H1 (cell line): ENCODE data around the gene TMEM254. TPM values are rescaled to one million over a fixed set of nuclear protein-coding genes. Genes with fewer than 3 reads are reported as not detected.
"Not testable (repeated sequence)": the region's sequence is repeated elsewhere in the genome, so short reads cannot be mapped to it uniquely, and the experiment has no call there.

ENCODE experiments used
- CTCF ChIA-PET: fragments of 300-600 bp; sonication (Branson Sonifier 250); formaldehyde crosslinking; loops from one replicate; lab custom pipeline; 2021; ENCODE audit not compliant: partially characterized antibody; lab: Charles Lee
- POLR2A ChIA-PET: fragments of 300-600 bp; sonication (Branson Sonifier 250); formaldehyde crosslinking; loops from one replicate; lab custom pipeline; 2021; ENCODE audit warnings: inconsistent platforms; ENCODE audit not compliant: partially characterized antibody; lab: Charles Lee
- DNase-seq, 2 experiments: peaks; one replicate each; pipeline versions ENCODE4 v3.0.0 to v3.0.0-alpha.2; 2010 to 2022; ENCODE audit warnings: low spot score in 2 of 2, low read depth in 1 of 2, mixed read lengths in 1 of 2
- FAIRE-seq: peaks from 2 replicates; lab custom pipeline; 2011; peaks lifted over from hg19 to GRCh38; lab: Jason Lieb, UNC
- H2AFZ ChIP-seq: 2 replicates; pipeline ENCODE4 v1.8.1; 2012; ENCODE audit warnings: low read length, inconsistent platforms
- H2AK5ac ChIP-seq: 2 replicates; pipeline ENCODE4 v1.6.1; 2013; ENCODE audit warnings: low read depth, low read length
- H2BK120ac ChIP-seq: replicated peaks from 2 replicates; pipeline ENCODE3; 2013; ENCODE audit warnings: low read depth, low read length, inconsistent platforms
- H2BK12ac ChIP-seq: 2 replicates; pipeline ENCODE4 v1.6.1; 2013; ENCODE audit warnings: low read depth, low read length
- H2BK15ac ChIP-seq: 2 replicates; pipeline ENCODE4 v1.6.1; 2013; ENCODE audit warnings: low read length
- H2BK20ac ChIP-seq: 2 replicates; pipeline ENCODE4 v1.6.1; 2013; ENCODE audit warnings: low read length
- H2BK5ac ChIP-seq: 2 replicates; pipeline ENCODE4 v1.6.1; 2013; ENCODE audit warnings: low read depth, low read length
- H3K14ac ChIP-seq: 2 replicates; pipeline ENCODE4 v1.6.1; 2013; ENCODE audit warnings: inconsistent platforms; ENCODE audit not compliant: insufficient read length
- H3K18ac ChIP-seq: 2 replicates; pipeline ENCODE4 v1.6.1; 2013; ENCODE audit warnings: low read length; ENCODE audit errors: extremely low read depth
- H3K23ac ChIP-seq: 2 replicates; pipeline ENCODE4 v1.6.1; 2013; ENCODE audit warnings: inconsistent platforms; ENCODE audit not compliant: insufficient read length
- H3K23me2 ChIP-seq: 2 replicates; pipeline ENCODE4 v1.6.1; 2013; ENCODE audit warnings: low read depth, low read length
- H3K27ac ChIP-seq: 2 replicates; pipeline ENCODE4 v1.6.1; 2011; ENCODE audit warnings: low read depth, low read length, inconsistent platforms
- H3K27me3 ChIP-seq, 4 experiments: replicated peaks in 1 of 4; 1 replicate in 1 of 4; 2 replicates in 3 of 4; pipeline versions ENCODE4 v1.6.1 to v1.8.1; 2011 to 2013; ENCODE audit warnings: low read length in 3 of 4, mild to moderate bottlenecking in 3 of 4, inconsistent platforms in 2 of 4, mixed read lengths in 2 of 4, moderate library complexity in 1 of 4; ENCODE audit not compliant: control insufficient read depth in 3 of 4, insufficient read depth in 3 of 4; ENCODE audit errors: extremely low read depth in 1 of 4
- H3K36me3 ChIP-seq, 4 experiments: 2 replicates each; pipeline versions ENCODE4 v1.6.1 to v1.8.1; 2011 to 2013; ENCODE audit warnings: mild to moderate bottlenecking in 4 of 4, low read length in 3 of 4, moderate library complexity in 2 of 4, control low read depth in 1 of 4, inconsistent platforms in 1 of 4; ENCODE audit not compliant: insufficient read depth in 4 of 4, control insufficient read depth in 2 of 4
- H3K4ac ChIP-seq: replicated peaks from 2 replicates; pipeline ENCODE3; 2013; ENCODE audit warnings: low read length, low read depth, mixed read lengths, inconsistent platforms; ENCODE audit not compliant: insufficient read length
- H3K4me1 ChIP-seq, 4 experiments: replicated peaks in 1 of 4; 1 replicate in 1 of 4; 2 replicates in 3 of 4; pipeline versions ENCODE4 v1.6.1 to v1.8.1; 2011 to 2013; ENCODE audit warnings: low read length in 3 of 4, inconsistent platforms in 2 of 4, mixed read lengths in 1 of 4; ENCODE audit not compliant: insufficient read depth in 4 of 4, control insufficient read depth in 3 of 4
- H3K4me2 ChIP-seq, 2 experiments: 2 replicates each; pipeline versions ENCODE4 v1.6.1 to v1.8.1; 2011 to 2013; ENCODE audit warnings: low read depth in 2 of 2, low read length in 2 of 2, control low read depth in 1 of 2, inconsistent platforms in 1 of 2, mild to moderate bottlenecking in 1 of 2; ENCODE audit not compliant: insufficient read depth in 1 of 2
- H3K4me3 ChIP-seq, 4 experiments: fragments of 200-600, 300-600 bp in 1 of 4; sonication (generic), shearing (Covaris generic), sonication (Bioruptor Twin) in 1 of 4; 2 replicates each; pipeline versions ENCODE4 v1.5.1 to v1.8.1; 2011 to 2016; ENCODE audit warnings: low read length in 4 of 4, low read depth in 3 of 4, control low read depth in 2 of 4, inconsistent platforms in 2 of 4, mild to moderate bottlenecking in 2 of 4, mixed read lengths in 1 of 4, moderate library complexity in 1 of 4; ENCODE audit not compliant: insufficient read depth in 2 of 4; ENCODE audit errors: extremely low read depth in 1 of 4
- H3K56ac ChIP-seq: replicated peaks from 2 replicates; pipeline ENCODE3; 2013; ENCODE audit warnings: low read depth, mild to moderate bottlenecking, mixed read lengths, low read length, inconsistent platforms; ENCODE audit not compliant: insufficient read length
- H3K79me1 ChIP-seq: 2 replicates; pipeline ENCODE4 v1.6.1; 2013; ENCODE audit warnings: low read depth, low read length, control low read depth
- H3K79me2 ChIP-seq, 2 experiments: 2 replicates each; pipeline versions ENCODE4 v1.6.1 to v1.8.1; 2012 to 2013; ENCODE audit warnings: low read length in 2 of 2, mild to moderate bottlenecking in 2 of 2, inconsistent platforms in 1 of 2; ENCODE audit not compliant: insufficient read depth in 2 of 2, control insufficient read depth in 1 of 2
- H3K9ac ChIP-seq, 4 experiments: replicated peaks in 1 of 4; 1 replicate in 1 of 4; 2 replicates in 3 of 4; pipeline versions ENCODE4 v1.6.1 to v1.8.1; 2011 to 2013; ENCODE audit warnings: low read depth in 3 of 4, low read length in 3 of 4, control low read depth in 2 of 4, mild to moderate bottlenecking in 2 of 4, moderate library complexity in 2 of 4, inconsistent platforms in 1 of 4; ENCODE audit errors: extremely low read depth in 1 of 4
- H3K9me3 ChIP-seq, 2 experiments: 2 replicates each; pipeline versions ENCODE4 v1.6.1 to v1.8.1; 2012 to 2013; ENCODE audit warnings: mild to moderate bottlenecking in 2 of 2, moderate library complexity in 2 of 2, control low read depth in 1 of 2, inconsistent platforms in 1 of 2, low read depth in 1 of 2, low read length in 1 of 2, mixed read lengths in 1 of 2; ENCODE audit not compliant: insufficient read depth in 2 of 2
- H4K20me1 ChIP-seq, 2 experiments: replicated peaks in 1 of 2; 2 replicates each; pipeline versions ENCODE3 to v1.8.1; 2011 to 2013; ENCODE audit warnings: inconsistent platforms in 2 of 2, low read length in 2 of 2, mild to moderate bottlenecking in 1 of 2; ENCODE audit not compliant: insufficient read depth in 2 of 2, control insufficient read depth in 1 of 2
- H4K5ac ChIP-seq: 2 replicates; pipeline ENCODE4 v1.6.1; 2013; ENCODE audit warnings: low read length, low read depth, mixed read lengths, inconsistent platforms; ENCODE audit not compliant: insufficient read length
- H4K8ac ChIP-seq: 2 replicates; pipeline ENCODE4 v1.8.0; 2013; ENCODE audit warnings: mild to moderate bottlenecking, moderate library complexity, low read length, inconsistent platforms; ENCODE audit not compliant: insufficient read depth; ENCODE audit errors: extremely low read depth
- H4K91ac ChIP-seq: replicated peaks from 2 replicates; pipeline ENCODE3; 2013; ENCODE audit warnings: low read length, mixed read lengths, inconsistent platforms; ENCODE audit not compliant: insufficient read length
- WGBS, 2 experiments: shearing (Covaris generic) in 1 of 2; methylation state at CpG; one replicate each; pipeline versions ENCODE4 v1.1.6 to v1.1.7; 2013 to 2015; ENCODE audit warnings: low lambda C conversion rate in 2 of 2, mixed read lengths in 2 of 2, inconsistent platforms in 1 of 2, low coverage in 1 of 2, missing lambda C conversion rate in 1 of 2; ENCODE audit not compliant: insufficient replicate concordance in 2 of 2, insufficient coverage in 1 of 2, insufficient read length in 1 of 2; ENCODE audit errors: extremely low coverage in 1 of 2, missing lambda C conversion rate in 1 of 2; 5-methylcytosine and 5-hydroxymethylcytosine counted together
- polyA plus RNA-seq, 7 experiments: library from polyadenylated mRNA; depleted of rRNA in 3 of 7; stranded (reverse) in 5 of 7; unstranded in 2 of 7; fragments of >200 nt in 5 of 7; fragments of 200-250 nt in 2 of 7; gene quantifications; 1 replicate in 5 of 7; 2 replicates in 1 of 7; 4 replicates in 1 of 7; pipeline versions ENCODE4 v1.2.1 to v1.2.3, GENCODE V29; 2011 to 2013; ENCODE audit warnings: missing spikeins in 2 of 7, mixed read lengths in 2 of 7
- total RNA-seq: library from RNA; stranded (reverse); fragmentation: NEBNext Ultra II Directional; extraction: Animal tissue kit (Norgen Biotek cat#: 25700); gene quantifications from 2 replicates; pipeline ENCODE4 v1.2.1, GENCODE V29; 2021

The TMEM254 gene
- total and polyA plus RNA-seq, 2 of the 8 experiments (the other 6 are each of a cell fraction or from before 2014, with no cell fraction given): 26.9 to 61.2 TPM

GRCh38 chr10:80029865-80030264 lies 48.6 kb upstream of the TMEM254 start:
- not testable (repeated sequence) for DNase-seq, H3K23ac ChIP-seq, H4K20me1 ChIP-seq, H3K4me2 ChIP-seq, H4K91ac ChIP-seq, H3K4ac ChIP-seq, FAIRE-seq, H3K79me2 ChIP-seq, H4K8ac ChIP-seq, H3K9me3 ChIP-seq, H2BK120ac ChIP-seq, H3K27ac ChIP-seq, H4K5ac ChIP-seq, H3K18ac ChIP-seq, H3K23me2 ChIP-seq, H3K36me3 ChIP-seq, H3K27me3 ChIP-seq, H3K14ac ChIP-seq, H2AFZ ChIP-seq, H2BK20ac ChIP-seq, H3K4me3 ChIP-seq, H2BK15ac ChIP-seq, H3K79me1 ChIP-seq, H2BK12ac ChIP-seq, H2BK5ac ChIP-seq, H3K9ac ChIP-seq, H3K56ac ChIP-seq, H3K4me1 ChIP-seq
- ChIA-PET POLR2A (interaction anchor here (0.6 kb wide), 1 partner anchor 539 kb away, joined by 3 read pairs; no protein-coding TSS in a partner anchor), CTCF (interaction anchor here (0.9 to 3.3 kb wide), 25 partner anchors 15 to 191 kb away, joined by 3 to 20 read pairs (median 5); no protein-coding TSS in a partner anchor)
- WGBS, 2 experiments: 86% methylated on average over 5 of the region's 5 CpGs; no CpG with 5 or more reads in 1 of the 2 experiments
- H2AK5ac ChIP-seq: 0 out of 2 replicates have a peak overlapping the region, but pooled peaks have one; percentile 65
